Astrocyte (in vitro differentiated cells and primary cell): ENCODE results near the gene PARN.

Source experiments
- EZH2 ChIP-seq: IDR thresholded peaks from 2 replicates; pipeline ENCODE4 v1.6.1; 2012; ENCODE audit warnings: mild to moderate bottlenecking, low read length, inconsistent platforms; ENCODE audit not compliant: insufficient read depth
- TF ChIP-seq, protein P1 (sequence below): IDR thresholded peaks from 2 replicates; pipeline ENCODE4 v1.5.1; 2011; ENCODE audit warnings: low read depth, mild to moderate bottlenecking, inconsistent platforms, low read length, moderate library complexity; ENCODE audit not compliant: insufficient read depth

GRCh38 chr16:14491861-14492529, 138.1 kb downstream of the PARN start:
- TF ChIP-seq, protein P1, sequence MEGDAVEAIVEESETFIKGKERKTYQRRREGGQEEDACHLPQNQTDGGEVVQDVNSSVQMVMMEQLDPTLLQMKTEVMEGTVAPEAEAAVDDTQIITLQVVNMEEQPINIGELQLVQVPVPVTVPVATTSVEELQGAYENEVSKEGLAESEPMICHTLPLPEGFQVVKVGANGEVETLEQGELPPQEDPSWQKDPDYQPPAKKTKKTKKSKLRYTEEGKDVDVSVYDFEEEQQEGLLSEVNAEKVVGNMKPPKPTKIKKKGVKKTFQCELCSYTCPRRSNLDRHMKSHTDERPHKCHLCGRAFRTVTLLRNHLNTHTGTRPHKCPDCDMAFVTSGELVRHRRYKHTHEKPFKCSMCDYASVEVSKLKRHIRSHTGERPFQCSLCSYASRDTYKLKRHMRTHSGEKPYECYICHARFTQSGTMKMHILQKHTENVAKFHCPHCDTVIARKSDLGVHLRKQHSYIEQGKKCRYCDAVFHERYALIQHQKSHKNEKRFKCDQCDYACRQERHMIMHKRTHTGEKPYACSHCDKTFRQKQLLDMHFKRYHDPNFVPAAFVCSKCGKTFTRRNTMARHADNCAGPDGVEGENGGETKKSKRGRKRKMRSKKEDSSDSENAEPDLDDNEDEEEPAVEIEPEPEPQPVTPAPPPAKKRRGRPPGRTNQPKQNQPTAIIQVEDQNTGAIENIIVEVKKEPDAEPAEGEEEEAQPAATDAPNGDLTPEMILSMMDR = no peak
- TF ChIP-seq EZH2 = no peak
